HepG2 (cell line): Measurements from ENCODE around the gene TPI1.

ENCODE experiments used
- GABPB1 ChIP-seq: IDR thresholded peaks from 2 replicates; pipeline ENCODE4 v1.6.1; 2016; ENCODE audit warnings: mild to moderate bottlenecking, missing genetic modification reagents, moderate library complexity, missing compliant biosample characterization
- HDAC2 ChIP-seq: sonication (generic); formaldehyde crosslinking; IDR thresholded peaks from 2 replicates; pipeline ENCODE4 v1.4.0; 2020; ENCODE audit warnings: missing genetic modification reagents
- ZSCAN22 ChIP-seq: sonication (generic); formaldehyde crosslinking; IDR thresholded peaks from 2 replicates; pipeline ENCODE4 v1.4.0; 2020; ENCODE audit warnings: mild to moderate bottlenecking, missing genetic modification reagents

- TF ChIP-seq HDAC2 (no peak), ZSCAN22 (CRISPR knock-in tag) (no peak), GABPB1 (CRISPR knock-in tag) (no peak)
Measured at GRCh38 chr12:6905414-6906040, 38.2 kb downstream of the TPI1 start.
